Measurements from ENCODE around the gene ZNF423.
A peak's percentile ranks its signal among the peaks of the same experiment; 100 is the strongest.

The ZNF423 gene

DNA sequence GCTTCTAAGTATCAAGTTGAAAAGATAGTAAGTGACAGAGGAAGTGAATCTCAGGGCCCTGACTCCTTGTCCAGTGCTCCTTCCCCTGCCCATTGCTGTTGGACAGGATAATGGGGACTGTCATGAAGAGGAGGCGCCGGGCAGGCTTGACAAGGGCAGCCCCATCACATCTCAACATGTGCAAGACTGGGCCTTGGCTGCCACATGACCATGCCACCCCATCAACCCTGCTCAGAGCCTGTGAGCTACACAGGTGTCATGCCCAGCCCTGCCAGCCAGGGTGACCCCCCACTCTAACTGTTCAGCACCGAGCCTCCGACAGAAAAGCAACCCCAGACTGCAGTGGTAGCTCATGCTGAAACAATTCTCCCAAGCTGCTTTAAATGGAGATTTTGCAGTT lies 310.7 kb downstream of the ZNF423 start:
- DNase-seq, result no peak

- DNase-seq, result no peak
Measured at GRCh38 chr16:49544828-49545227, 311.1 kb downstream of the ZNF423 start.

DNA sequence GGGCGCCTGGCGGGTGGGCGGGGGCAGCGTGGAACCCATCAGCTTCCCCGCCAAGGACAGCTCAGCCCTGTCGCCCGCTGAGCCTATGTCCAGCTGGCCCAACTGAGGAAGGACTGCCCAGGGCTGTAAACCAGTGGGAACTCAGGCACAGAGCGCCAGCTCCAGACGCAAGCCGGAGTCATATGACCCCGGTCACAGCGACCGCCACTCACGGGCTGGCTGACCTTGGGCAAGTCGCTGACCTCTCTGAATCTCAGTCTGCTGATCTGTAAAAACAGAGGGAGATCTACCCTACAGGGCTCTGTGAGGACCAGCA lies 312.3 kb downstream of the ZNF423 start:
- DNase-seq, result no peak

DNA sequence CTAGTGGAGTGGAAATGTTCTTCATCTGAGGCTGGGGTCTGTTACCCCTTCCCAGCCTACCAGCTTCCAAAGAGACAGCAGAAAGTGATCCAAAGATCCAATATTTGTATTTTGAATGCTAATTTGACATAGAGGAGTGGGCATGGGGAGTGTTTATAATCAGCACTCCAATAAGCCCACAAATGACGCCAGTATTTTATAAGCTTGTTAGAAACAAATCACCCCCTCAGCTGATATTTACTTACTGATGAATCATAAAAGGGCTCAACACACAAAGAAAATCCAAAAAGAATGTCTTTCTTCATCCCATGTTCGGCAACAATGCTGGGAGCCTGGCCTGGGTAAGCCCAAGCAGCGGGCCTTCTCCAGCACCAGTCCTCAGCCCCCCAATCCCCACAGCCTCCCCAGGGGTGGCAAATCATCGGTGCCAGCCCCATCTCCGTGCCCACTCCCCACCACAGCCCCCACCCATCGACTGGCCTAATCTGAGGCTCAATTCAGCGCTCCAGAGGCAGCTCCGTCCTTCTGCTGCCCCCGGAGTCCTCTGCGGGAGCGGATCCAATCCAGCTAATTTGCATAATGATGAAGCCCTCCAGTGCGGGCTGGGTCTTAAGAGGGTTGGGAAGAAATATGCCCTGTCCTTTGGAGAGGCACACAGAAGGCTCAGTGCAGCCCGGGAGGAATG lies 312.8 kb downstream of the ZNF423 start:
- DNase-seq, result no peak

DNA sequence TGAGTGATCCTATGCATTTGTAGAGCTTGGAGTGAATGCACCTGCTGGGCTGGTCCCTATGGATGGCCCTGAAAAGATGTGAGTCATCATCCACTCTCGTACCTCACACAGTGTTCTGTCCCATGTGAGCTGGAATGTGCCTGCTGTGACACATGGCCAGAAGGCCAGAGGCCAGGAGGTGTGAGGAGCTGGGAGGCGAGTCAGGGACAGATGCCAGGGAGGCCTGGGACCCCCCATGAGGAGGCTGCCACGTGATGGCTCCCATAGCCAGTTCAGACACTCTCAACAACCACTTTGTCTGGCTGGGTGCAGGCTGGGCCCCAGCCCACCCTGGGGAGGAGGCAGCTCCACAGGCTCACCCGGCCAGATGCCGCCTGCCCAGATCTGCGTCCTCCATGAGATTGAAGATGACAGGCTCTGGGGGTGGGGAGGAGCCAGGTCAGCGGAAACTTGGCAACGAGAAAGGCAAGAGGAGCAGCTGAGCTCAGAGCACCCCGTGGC lies 313.5 kb downstream of the ZNF423 start:
- DNase-seq, result no peak

DNA sequence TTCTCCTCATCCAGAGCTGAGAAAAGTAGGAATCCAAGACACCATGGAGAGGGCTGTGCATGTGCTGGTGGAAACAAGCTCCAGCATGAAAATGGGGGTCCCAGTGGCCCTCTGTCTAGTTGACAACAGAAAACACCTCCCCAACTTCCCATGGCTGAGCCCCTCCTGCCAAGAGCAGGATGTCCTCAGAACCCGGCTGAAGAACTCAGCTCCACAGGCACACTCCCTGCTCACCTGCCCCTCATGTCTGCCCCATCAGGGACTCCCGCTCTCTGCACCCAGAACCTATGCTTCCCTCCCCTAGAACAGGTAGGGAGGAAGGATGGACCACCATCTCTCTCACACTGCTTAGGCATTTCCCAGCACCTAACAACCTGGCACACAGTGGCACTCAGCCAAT lies 315.1 kb downstream of the ZNF423 start:
- DNase-seq, result no peak

DNA sequence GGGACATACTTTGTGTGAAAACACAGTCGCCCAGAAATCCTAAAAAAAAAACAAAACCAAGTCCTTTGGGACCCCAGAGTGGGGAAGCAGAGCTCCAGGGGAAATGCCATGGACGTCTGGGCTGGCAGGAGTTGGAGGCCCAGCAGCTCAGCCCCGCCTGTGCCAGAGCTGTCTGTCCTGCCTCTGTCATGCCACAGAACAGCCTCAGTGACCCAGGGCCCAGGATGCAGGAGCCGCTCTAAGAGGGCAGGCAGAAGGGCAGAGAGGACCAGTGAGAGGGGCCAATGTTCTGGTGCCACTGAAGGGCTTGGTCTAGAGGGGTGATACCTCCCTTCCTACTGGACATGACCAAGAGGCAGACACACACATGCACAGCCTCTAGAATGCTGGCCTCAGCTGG lies 316.2 kb downstream of the ZNF423 start:
- DNase-seq, result no peak

DNA sequence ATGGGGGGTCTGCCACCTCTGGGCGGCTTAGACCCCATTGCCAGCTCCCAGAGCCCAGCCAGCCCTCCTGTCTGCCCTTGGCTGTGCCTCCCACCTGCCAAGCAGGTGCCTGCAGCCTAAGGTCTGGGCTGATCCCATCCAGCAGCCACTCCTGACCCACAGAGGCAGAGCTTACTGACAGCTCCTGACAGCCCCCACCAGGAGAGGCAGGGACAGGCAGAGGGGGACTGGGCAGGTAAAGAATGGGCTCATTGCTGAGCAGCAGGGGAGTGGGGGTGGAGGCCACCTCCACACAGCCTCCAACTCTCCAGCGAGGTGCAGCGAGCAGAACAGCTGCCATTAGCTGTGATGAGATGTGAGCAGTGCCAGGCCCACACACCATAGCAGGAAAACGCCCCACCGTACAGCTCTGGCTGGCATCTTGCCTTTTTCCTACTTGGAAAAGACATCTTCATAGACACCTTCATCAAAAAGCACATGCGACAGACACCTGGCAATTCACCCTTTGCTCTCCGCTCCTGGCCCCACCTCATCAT lies 317.9 kb downstream of the ZNF423 start:
- no peak for DNase-seq

DNA sequence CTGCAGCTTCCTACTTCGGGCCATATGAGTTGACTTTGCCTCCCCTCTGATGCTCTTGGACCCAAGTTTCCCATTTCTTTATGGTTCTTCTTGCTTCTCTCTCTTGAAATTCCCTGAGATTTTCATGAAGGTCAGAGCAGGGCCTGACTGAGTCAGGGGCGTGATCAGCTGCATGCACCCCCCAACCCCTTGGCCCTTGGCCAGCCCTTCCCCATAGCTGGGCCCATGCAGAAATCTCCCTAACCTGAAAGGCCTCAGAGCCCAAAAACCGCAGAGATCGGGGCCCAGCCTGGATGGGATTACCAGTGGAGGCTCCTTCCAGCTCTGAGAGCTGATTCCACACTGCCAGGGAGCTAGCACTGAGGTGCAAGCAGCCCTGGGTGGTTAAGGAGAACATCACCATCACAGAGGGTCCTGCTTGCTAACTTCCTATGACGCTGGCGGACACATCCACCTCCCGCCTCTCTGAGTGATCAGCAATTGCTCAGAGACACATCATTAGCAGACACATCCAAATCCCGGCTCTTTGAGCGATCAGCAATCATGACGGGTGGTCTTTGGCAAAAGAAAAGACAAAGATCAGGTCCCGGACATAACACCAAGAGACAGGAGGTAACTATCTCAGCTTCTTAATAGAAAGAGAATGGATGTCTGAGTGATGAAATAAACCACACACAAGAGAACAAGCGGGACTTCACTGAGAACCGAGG lies 320.9 kb downstream of the ZNF423 start:
- no peak for DNase-seq

- no peak for DNase-seq
Measured at GRCh38 chr16:49533422-49533821, 322.5 kb downstream of the ZNF423 start.

DNA sequence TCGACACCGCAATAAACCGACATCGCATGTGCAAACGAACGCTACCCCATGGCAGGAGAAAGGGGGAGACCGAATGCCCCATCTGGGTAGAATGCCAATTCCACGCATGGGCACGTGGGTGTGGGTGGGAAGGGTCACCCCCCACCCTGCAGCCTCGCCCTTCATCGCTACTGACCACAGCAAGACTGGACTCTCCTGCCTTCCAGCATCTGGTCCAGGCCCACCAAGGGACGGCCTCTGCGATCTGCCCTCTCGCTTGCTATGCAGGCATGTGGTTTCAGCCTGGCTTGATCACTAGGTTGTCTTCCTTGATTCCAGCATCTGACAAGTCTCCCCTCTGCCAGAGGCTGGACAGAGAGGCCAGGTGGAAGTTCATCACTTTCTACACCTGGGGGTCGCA lies 323.0 kb downstream of the ZNF423 start:
- DNase-seq, result no peak

DNA sequence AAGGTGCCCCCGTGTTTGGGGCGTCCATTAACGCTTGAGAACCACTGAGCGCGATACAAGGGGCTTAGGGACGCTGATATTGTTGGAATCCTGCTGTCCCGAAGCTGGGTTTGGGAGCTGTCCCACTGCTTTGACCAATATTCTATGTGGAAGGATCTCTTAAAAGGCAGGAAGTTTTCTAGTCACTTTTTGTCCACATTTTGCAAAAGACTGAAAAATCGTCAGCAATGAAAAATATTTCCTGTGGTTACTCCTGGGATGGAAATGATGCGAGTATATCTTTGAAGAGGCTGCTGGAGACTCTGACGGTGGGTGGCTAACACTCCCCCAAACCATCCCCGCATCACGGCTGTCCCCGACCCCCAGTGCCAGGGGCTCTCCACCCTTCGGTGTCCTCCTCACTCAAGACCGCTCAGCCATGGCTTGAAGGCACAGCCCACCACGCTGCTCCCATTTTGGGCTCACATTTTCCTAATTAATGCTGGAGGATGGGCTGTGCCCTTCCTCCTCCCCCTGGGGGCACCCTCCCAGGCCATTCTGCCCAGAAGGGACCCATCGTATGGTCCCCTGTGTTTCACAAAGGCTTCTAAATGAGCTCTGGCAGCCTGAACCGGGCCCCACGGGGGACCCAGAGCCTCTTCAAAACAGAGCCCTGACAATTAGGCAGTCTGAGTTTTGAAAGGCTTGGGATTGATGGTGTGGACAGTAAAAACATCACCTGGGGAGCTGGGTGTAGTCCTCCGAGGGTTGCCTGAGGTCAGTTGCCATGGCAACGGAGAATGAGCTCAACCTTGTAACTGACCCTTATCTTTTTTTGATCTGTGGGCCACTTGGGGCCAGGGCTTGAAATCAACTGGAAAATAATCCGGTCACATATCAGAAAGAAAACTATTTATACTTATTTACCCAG lies 323.7 kb downstream of the ZNF423 start:
- no peak for DNase-seq

DNA sequence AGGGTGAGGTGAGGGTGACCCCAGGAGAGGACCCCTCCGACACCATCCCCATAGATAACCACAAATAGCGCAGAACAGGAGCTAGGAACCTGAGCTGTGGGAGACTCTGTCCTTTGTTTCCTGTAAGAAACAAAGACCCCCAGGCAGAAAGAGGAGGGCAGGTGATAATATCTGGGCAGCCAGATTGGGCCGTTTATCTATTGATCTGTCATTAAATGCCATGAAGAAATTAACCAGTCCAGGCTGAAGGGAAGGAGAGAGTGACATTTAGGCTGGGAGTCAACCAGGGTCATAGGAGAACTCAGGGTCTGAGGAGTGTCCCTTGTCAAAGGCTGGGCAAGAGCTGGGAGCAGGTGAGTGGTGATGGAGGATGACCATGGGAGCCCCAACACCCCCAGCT lies 324.5 kb downstream of the ZNF423 start:
- no peak for DNase-seq

DNA sequence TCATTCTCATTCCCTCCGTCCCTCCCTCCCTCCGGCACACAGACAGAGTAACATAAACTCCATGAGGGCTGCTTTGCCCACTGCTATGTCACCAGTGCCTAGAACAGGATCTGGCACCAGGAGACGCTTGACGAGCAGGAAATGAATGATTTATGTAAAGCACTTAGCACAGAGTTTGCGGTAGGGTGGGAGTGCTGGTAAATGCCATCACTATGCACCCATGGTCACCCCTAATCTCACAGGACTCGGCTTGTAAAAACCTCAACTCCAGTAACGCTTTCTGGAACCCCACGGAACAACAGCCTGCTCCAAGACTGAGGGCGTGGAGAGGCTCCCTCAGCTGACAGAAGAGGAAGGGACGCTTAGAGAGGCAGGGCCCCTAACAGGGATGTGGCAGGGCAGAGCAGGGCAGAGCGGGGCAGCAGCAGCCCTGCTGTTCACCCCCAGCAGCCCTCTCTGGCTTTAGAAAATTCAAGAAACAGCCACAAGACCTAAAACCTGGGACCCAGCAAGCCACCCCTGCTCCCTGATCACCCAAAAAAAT lies 325.4 kb downstream of the ZNF423 start:
- no peak for DNase-seq

DNA sequence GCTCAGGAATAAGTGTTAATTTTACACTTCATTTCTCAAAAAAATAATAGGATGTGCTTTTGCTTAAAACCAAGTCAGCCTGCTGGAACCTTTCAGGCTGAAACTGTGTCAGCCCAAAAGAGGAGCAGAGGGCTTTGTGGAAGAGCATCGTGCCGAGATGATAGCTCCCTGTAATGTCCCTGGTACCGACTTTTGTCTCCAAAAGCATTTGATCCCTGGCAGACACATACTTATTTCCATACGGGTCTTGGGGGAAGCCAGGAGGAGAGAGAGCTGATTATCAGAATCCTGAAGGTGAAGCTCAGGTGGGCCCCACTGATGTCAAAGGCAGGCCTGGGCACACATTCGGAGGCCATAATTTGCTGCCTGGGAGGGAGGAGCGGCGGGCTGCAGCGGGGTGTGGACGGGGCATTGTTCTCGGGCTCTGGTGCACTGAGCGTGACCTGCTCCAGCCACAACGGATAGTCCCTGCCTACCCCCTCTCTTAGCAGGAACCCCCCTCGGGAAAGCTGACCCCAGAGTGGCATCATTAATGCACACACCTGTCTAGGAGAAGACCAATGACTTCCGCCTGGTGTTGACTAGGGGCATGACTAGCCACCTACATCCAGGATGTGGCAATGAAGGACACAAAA lies 326.4 kb downstream of the ZNF423 start:
- DNase-seq, result no peak

DNA sequence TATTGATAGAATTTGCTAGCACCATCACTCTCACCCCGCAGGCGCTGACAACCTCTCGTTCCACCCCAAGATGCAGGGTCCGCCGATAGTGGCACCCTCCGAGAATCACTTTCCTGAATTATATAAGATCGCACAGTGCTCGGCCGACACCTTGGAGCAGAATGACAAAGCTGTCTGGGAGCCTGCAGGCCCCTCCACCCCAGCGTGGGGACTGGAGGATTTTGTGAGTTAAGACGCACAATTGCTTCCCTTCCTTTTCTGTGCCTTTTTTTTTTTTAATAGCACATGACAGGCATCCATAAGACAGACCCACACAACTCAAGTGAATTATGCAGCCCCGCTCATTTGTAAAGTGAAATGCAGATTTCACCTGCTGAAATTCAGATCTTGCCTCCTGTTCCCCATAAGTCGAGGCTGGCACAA lies 327.0 kb downstream of the ZNF423 start:
- DNase-seq, result no peak

GRCh38 chr16:49528060-49528865 lies 327.6 kb downstream of the ZNF423 start:
- no peak for DNase-seq

GRCh38 chr16:49527611-49528010 lies 328.3 kb downstream of the ZNF423 start:
- DNase-seq, result no peak

DNA sequence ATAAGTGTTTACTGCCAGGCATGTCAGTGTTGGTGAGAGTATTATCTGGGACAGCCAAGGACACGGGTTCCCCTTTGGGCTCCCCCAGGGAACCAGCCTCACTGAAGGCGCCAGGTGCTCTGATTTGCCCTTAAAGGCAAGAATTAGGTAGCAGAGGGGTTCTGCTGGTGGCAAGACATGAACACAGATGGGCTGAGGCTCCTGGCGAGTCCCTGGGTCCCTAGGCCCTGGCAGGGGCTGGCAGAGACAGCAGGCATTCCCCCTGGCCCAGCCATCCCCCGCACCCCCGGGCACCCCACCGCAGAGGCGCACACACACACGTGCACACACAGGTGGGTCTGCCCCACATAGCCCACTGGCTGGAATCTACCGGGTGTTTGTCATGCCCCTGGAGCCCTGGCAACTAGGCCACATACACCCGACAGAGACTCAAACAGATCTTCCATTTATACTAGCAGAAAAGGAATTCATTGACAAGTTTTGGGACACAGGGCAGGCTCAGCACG lies 329.0 kb downstream of the ZNF423 start:
- DNase-seq, result peak; percentile 49

DNA sequence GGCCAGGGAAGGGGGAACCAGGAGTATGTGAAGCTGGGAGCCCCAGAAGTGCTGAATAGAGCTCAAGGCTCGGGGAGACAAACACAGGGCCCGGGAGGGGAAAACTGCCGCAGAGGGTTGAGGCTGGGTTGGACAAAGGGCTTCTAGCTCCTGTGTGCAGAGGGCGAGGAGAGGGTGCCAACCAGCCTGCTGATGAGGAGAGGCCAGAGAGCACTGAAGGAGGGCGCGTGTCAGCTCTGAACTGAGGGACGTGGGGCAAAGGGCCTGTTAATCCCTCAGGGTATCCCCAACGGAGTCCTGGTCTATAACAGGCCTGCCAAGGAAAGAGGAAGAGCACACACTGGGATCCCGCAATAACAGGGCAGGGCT lies 331.0 kb downstream of the ZNF423 start:
- no peak for DNase-seq

GRCh38 chr16:49524216-49524946 lies 331.5 kb downstream of the ZNF423 start:
- DNase-seq, result no peak
